Measurements from ENCODE around the gene HAGH. TPM values are rescaled to one million over a fixed set of nuclear protein-coding genes. Genes with fewer than 3 reads are reported as not detected.

HAGH gene
- total and polyA plus RNA-seq, 10 of the 15 experiments (the other 5 are each of a cell fraction or from before 2014, with no cell fraction given): 2.0 to 50.1 (median 22.4) TPM

DNA sequence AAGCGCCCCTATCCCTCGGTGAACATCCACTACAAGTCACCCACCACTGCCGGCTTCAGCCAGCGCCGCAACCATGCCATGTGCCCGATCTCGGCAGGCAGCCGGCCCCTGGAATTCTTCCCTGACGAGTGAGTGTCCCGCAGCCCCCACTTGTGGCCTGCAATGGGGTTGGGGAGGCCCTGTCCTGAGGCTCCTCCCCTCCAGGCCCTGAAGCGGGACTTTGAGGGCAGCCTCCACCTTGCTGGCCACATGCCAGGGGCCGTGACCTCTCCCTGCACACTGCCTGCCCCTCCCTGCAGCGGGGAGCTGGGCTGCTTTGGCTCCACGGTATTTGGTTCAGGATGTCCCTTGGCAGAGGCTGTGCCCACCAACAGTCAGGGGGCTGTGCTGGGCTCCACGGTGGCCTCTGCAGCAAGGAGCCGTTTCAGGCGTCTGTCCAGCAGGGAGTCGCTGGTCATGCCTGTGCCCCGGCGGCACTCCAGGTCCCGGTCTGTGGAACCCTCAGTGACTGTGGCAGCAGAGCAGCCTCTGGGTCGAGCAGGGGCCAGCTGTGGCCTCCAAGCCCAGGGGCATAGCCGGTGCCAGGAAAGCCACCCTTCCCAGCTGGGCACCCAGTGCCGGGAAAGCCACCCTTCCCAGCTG, 63.6 kb downstream of the HAGH start:
- 98% methylated on average over 24 of the region's 24 CpGs for WGBS (ENCODE audit: insufficient coverage, insufficient replicate concordance, low lambda C conversion rate, missing lambda C conversion rate)
- BruUV-seq (replicated peaks): no TSS peak

More for the DNA sequence above, 63.6 kb downstream of the HAGH start:
- H3K4me1 ChIP-seq (ENCODE audit: control insufficient read depth, insufficient read depth, low read length): no peaks in the 10 kb centered on the region
- FAIRE-seq (no peak), ATAC-seq (no peak), DNase-seq (ENCODE audit: low read depth, low spot score) (no peak)
- TF ChIP-seq FOXK2 (IDR thresholded peaks at IDR 0.05) (no peak), CHD4 (IDR thresholded peaks at IDR 0.05) (no peak), POLR2A (IDR thresholded peaks at IDR 0.05; ENCODE audit: low read depth, low read length) (peak; percentile 34; the same call in 1 of the 2 replicates), NR2F1 (conservative IDR thresholded peaks at IDR 0.05) (peak; percentile 28; the same call in 1 of the 2 replicates)
- TF ChIP-seq, protein P1, sequence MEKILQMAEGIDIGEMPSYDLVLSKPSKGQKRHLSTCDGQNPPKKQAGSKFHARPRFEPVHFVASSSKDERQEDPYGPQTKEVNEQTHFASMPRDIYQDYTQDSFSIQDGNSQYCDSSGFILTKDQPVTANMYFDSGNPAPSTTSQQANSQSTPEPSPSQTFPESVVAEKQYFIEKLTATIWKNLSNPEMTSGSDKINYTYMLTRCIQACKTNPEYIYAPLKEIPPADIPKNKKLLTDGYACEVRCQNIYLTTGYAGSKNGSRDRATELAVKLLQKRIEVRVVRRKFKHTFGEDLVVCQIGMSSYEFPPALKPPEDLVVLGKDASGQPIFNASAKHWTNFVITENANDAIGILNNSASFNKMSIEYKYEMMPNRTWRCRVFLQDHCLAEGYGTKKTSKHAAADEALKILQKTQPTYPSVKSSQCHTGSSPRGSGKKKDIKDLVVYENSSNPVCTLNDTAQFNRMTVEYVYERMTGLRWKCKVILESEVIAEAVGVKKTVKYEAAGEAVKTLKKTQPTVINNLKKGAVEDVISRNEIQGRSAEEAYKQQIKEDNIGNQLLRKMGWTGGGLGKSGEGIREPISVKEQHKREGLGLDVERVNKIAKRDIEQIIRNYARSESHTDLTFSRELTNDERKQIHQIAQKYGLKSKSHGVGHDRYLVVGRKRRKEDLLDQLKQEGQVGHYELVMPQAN (conservative IDR thresholded peaks at IDR 0.05): no peak
- H3K4me3 ChIP-seq: no peak overlapping the region
- H3K27ac ChIP-seq (ENCODE audit: control insufficient read depth, insufficient read depth): no peak overlapping the region
- H3K9me3 ChIP-seq (replicated peaks; ENCODE audit: control insufficient read depth, insufficient read depth, low read length): no peaks in the 10 kb centered on the region
- no peaks in the 10 kb centered on the region for H3K79me2 ChIP-seq (ENCODE audit: control insufficient read depth, insufficient read depth, low read length)
- intact Hi-C loops (cut with micrococcal nuclease; ENCODE audit: unreplicated experiment) (no loop called here), in situ Hi-C loops (cut with MboI) (no loop called here)
- SMC1A ChIA-PET (ENCODE audit: uncharacterized antibody, unreplicated experiment): no interaction called here
- no peaks in the 10 kb centered on the region for H4K20me1 ChIP-seq (ENCODE audit: control insufficient read depth, insufficient read depth)
- no peak overlapping the region for H3K4me2 ChIP-seq (ENCODE audit: control insufficient read depth, insufficient read depth)
- peaks cover 0 to 24% of the 10 kb centered on the region in 2 experiments; a peak in 3 of 4 replicates for H3K36me3 ChIP-seq (ENCODE audit: control insufficient read depth in 2 of 2, insufficient read depth in 2 of 2, low read length in 1 of 2)
- no peak overlapping the region for H2AFZ ChIP-seq (ENCODE audit: control insufficient read depth, low read depth, low read length)
- no peaks in the 10 kb centered on the region for H3K27me3 ChIP-seq (replicated peaks in 1 of 2; ENCODE audit: control insufficient read depth in 2 of 2, insufficient read depth in 2 of 2, low read length in 1 of 2)
- no peak overlapping the region for H3K9ac ChIP-seq (ENCODE audit: control insufficient read depth, insufficient read depth, low read length)
- RAD21 ChIA-PET (ENCODE audit: unreplicated experiment): no interaction called here
- POLR2A ChIA-PET: no interaction called here
- CTCF ChIA-PET: no interaction called here
